ENCODE results near the gene GPR141. TPM values are rescaled to one million over a fixed set of nuclear protein-coding genes. Genes with fewer than 3 reads are reported as not detected.

The GPR141 gene
- polyA plus RNA-seq, 1 of the 3 experiments (the other 2 are of a cell fraction), result not detected

GRCh38 chr7:37728747-37729146, 45.2 kb downstream of the GPR141 start:
- H3K9ac ChIP-seq, result no peak overlapping the region
- no peaks in the 10 kb centered on the region for H3K9me2 ChIP-seq
- TF ChIP-seq EP300 (IDR thresholded peaks at IDR 0.05; ENCODE audit: borderline replicate concordance in 1 of 2, low read depth in 1 of 2, low read length in 1 of 2) (no peak), RFX5 (IDR thresholded peaks at IDR 0.05; ENCODE audit: low read length) (no peak), GABPA (IDR thresholded peaks at IDR 0.05; ENCODE audit: low read depth) (no peak), NRF1 (IDR thresholded peaks at IDR 0.05; ENCODE audit: low read depth, low read length) (no peak), USF1 (IDR thresholded peaks at IDR 0.05; ENCODE audit: borderline replicate concordance, low read depth) (no peak), NFIC (IDR thresholded peaks at IDR 0.05; ENCODE audit: borderline replicate concordance) (no peak), CTCF (IDR thresholded peaks at IDR 0.05) (no peak), FOXJ3 (CRISPR knock-in tag; IDR thresholded peaks at IDR 0.05) (no peak), MXI1 (IDR thresholded peaks at IDR 0.05; ENCODE audit: low read depth, low read length) (no peak), TAF1 (IDR thresholded peaks at IDR 0.05; ENCODE audit: borderline replicate concordance, low read depth, low read length) (no peak), MAX (IDR thresholded peaks at IDR 0.05; ENCODE audit: low read depth) (no peak), RXRA (IDR thresholded peaks at IDR 0.05; ENCODE audit: borderline replicate concordance, low read depth) (no peak)
- H3K79me2 ChIP-seq (ENCODE audit: insufficient read depth), result no peaks in the 10 kb centered on the region
- H3K4me3 ChIP-seq (ENCODE audit: low read depth in 2 of 2, low read length in 1 of 2), result no peak overlapping the region
- H4K20me1 ChIP-seq (ENCODE audit: insufficient read depth), result no peaks in the 10 kb centered on the region
- H3K36me3 ChIP-seq (replicated peaks in 1 of 2; ENCODE audit: control insufficient read depth in 1 of 2, insufficient read depth in 2 of 2, low read length in 1 of 2), result no peaks in the 10 kb centered on the region
- H2AFZ ChIP-seq (ENCODE audit: low read depth), result no peak overlapping the region
- H3K4me1 ChIP-seq (ENCODE audit: control insufficient read depth in 1 of 2, insufficient read depth in 2 of 2, low read depth in 1 of 2, low read length in 1 of 2), result no peaks in the 10 kb centered on the region
- no peak for DNase-seq
- CTCF ChIA-PET, result interaction anchor here (1.5 to 2.8 kb wide), 2 partner anchors 444 to 494 kb away, joined by 3 to 13 read pairs; no protein-coding TSS in a partner anchor
- H3K9me3 ChIP-seq, result peaks cover 3% of the 10 kb centered on the region; the same call in 1 of the 2 replicates
- no peaks in the 10 kb centered on the region for H3K27me3 ChIP-seq (ENCODE audit: insufficient read depth)
- H3K27ac ChIP-seq (ENCODE audit: low read depth in 2 of 2, low read length in 1 of 2), result no peak overlapping the region
- H3K4me2 ChIP-seq, result no peak overlapping the region
- no peaks in the 10 kb centered on the region for H3F3A ChIP-seq (replicated peaks; ENCODE audit: insufficient read depth)
- 5% methylated on average over 1 of the region's 1 CpG for WGBS (ENCODE audit: low lambda C conversion rate)
- POLR2A ChIA-PET, result no interaction called here

GRCh38 chr7:37729181-37729580, 45.6 kb downstream of the GPR141 start:
- H3K4me2 ChIP-seq, result no peak overlapping the region
- H2AFZ ChIP-seq (ENCODE audit: low read depth), result no peak overlapping the region
- no peaks in the 10 kb centered on the region for H3F3A ChIP-seq (replicated peaks; ENCODE audit: insufficient read depth)
- no peaks in the 10 kb centered on the region for H3K27me3 ChIP-seq (ENCODE audit: insufficient read depth)
- no peaks in the 10 kb centered on the region for H4K20me1 ChIP-seq (ENCODE audit: insufficient read depth)
- H3K36me3 ChIP-seq (replicated peaks in 1 of 2; ENCODE audit: control insufficient read depth in 1 of 2, insufficient read depth in 2 of 2, low read length in 1 of 2), result no peaks in the 10 kb centered on the region
- H3K9ac ChIP-seq, result no peak overlapping the region
- CTCF ChIA-PET, result interaction anchor here (1.5 to 2.8 kb wide), 3 partner anchors 14 to 494 kb away, joined by 3 to 13 read pairs (median 6); no protein-coding TSS in a partner anchor
- no peak overlapping the region for H3K27ac ChIP-seq (ENCODE audit: low read depth in 2 of 2, low read length in 1 of 2)
- H3K9me3 ChIP-seq, result peaks cover 3% of the 10 kb centered on the region; the same call in 1 of the 2 replicates
- DNase-seq, result no peak
- TF ChIP-seq TAF1 (IDR thresholded peaks at IDR 0.05; ENCODE audit: borderline replicate concordance, low read depth, low read length) (no peak), TEAD4 (IDR thresholded peaks at IDR 0.05; ENCODE audit: borderline replicate concordance, insufficient read depth) (no peak), ZBTB33 (IDR thresholded peaks at IDR 0.05; ENCODE audit: borderline replicate concordance, low read depth) (no peak), USF1 (IDR thresholded peaks at IDR 0.05; ENCODE audit: borderline replicate concordance, low read depth) (no peak), MAX (IDR thresholded peaks at IDR 0.05; ENCODE audit: low read depth) (no peak), RCOR1 (IDR thresholded peaks at IDR 0.05; ENCODE audit: low read length) (no peak), EZH2phosphoT487 (IDR thresholded peaks at IDR 0.05; ENCODE audit: borderline replicate concordance, low read depth) (no peak), JUND (IDR thresholded peaks at IDR 0.05) (no peak), GATA2 (CRISPR knock-in tag; IDR thresholded peaks at IDR 0.05) (no peak)
- no peaks in the 10 kb centered on the region for H3K79me2 ChIP-seq (ENCODE audit: insufficient read depth)
- POLR2A ChIA-PET, result no interaction called here
- no peaks in the 10 kb centered on the region for H3K9me2 ChIP-seq
- no peak overlapping the region for H3K4me3 ChIP-seq (ENCODE audit: low read depth in 2 of 2, low read length in 1 of 2)
- H3K4me1 ChIP-seq (ENCODE audit: control insufficient read depth in 1 of 2, insufficient read depth in 2 of 2, low read depth in 1 of 2, low read length in 1 of 2), result no peaks in the 10 kb centered on the region
